HepG2 (cell line): ENCODE measurements around the gene RAB24. TPM values are rescaled to one million over a fixed set of nuclear protein-coding genes. Genes with fewer than 3 reads are reported as not detected.

ENCODE experiments used
- ETS1 ChIP-seq: sonication (generic); formaldehyde crosslinking; IDR thresholded peaks from 2 replicates; pipeline ENCODE4 v1.4.0; 2020; ENCODE audit warnings: missing genetic modification reagents
- ETV6 ChIP-seq: sonication (generic); formaldehyde crosslinking; conservative IDR thresholded peaks from 2 replicates; pipeline ENCODE4 v1.4.0; 2020; ENCODE audit warnings: missing genetic modification reagents
- IKZF1 ChIP-seq: fragments of 450-650 bp; IDR thresholded peaks from 2 replicates; pipeline ENCODE4 v1.7.1; 2016
- IRF9 ChIP-seq: sonication (generic); formaldehyde crosslinking; IDR thresholded peaks from 2 replicates; pipeline ENCODE4 v1.8.0; 2022; ENCODE audit warnings: missing genetic modification reagents, mild to moderate bottlenecking, borderline replicate concordance
- MAF1 ChIP-seq: sonication (generic); formaldehyde crosslinking; IDR thresholded peaks from 2 replicates; pipeline ENCODE4 v1.5.0; 2020; ENCODE audit warnings: missing genetic modification reagents, borderline replicate concordance
- PCBP2 ChIP-seq: fragments of 200-400 bp; formaldehyde crosslinking; optimal IDR thresholded peaks from 2 replicates; pipeline ENCODE3; 2018; ENCODE audit warnings: low read length, low read depth; ENCODE audit not compliant: poor library complexity, severe bottlenecking
- RAD51 ChIP-seq: fragments of 450-650 bp; IDR thresholded peaks from 2 replicates; pipeline ENCODE4 v1.6.1; 2016; ENCODE audit warnings: borderline replicate concordance
- SMARCC2 ChIP-seq: fragments of 450-650 bp; IDR thresholded peaks from 2 replicates; pipeline ENCODE4 v1.6.1; 2017; ENCODE audit warnings: antibody characterized with exemption, mild to moderate bottlenecking
- SOX13 ChIP-seq, 3 experiments: fragments of 450-650 bp in 1 of 3; sonication (generic) in 1 of 3; formaldehyde crosslinking in 1 of 3; IDR thresholded peaks in 2 of 3; conservative IDR thresholded peaks in 1 of 3; 2 replicates each; pipeline versions ENCODE4 v1.5.0 to v1.6.1; 2016 to 2020; ENCODE audit warnings: antibody characterized with exemption in 1 of 3, mild to moderate bottlenecking in 1 of 3, missing compliant biosample characterization in 1 of 3, missing genetic modification reagents in 1 of 3, moderate library complexity in 1 of 3
- SP5 ChIP-seq: IDR thresholded peaks from 2 replicates; pipeline ENCODE4 v1.6.1; 2016; ENCODE audit warnings: low read depth, borderline replicate concordance
- SRSF4 ChIP-seq: fragments of 200-400 bp; formaldehyde crosslinking; IDR thresholded peaks from one replicate; pipeline ENCODE4 v1.6.1; 2018; ENCODE audit warnings: mild to moderate bottlenecking, low read depth, low read length, moderate library complexity; ENCODE audit not compliant: poor library complexity, severe bottlenecking
- TAF1 ChIP-seq: sonication (generic); formaldehyde crosslinking; IDR thresholded peaks from 2 replicates; pipeline ENCODE4 v1.4.0; 2020; ENCODE audit warnings: missing genetic modification reagents
- ZBTB25 ChIP-seq: IDR thresholded peaks from 2 replicates; pipeline ENCODE4 v1.6.1; 2018; ENCODE audit warnings: missing genetic modification reagents
- ZNF34 ChIP-seq: sonication (generic); formaldehyde crosslinking; IDR thresholded peaks from 2 replicates; pipeline ENCODE4 v1.4.0; 2020; ENCODE audit warnings: mild to moderate bottlenecking, missing genetic modification reagents, borderline replicate concordance
- ZNF543 ChIP-seq: sonication (generic); formaldehyde crosslinking; IDR thresholded peaks from 2 replicates; pipeline ENCODE4 v1.4.0; 2020; ENCODE audit warnings: mild to moderate bottlenecking, missing genetic modification reagents
- ZNF614 ChIP-seq: IDR thresholded peaks from 2 replicates; pipeline ENCODE4 v1.6.1; 2018; ENCODE audit warnings: missing biosample characterization, missing genetic modification reagents, inconsistent platforms, borderline replicate concordance
- ZNF687 ChIP-seq: sonication (generic); formaldehyde crosslinking; IDR thresholded peaks from 2 replicates; pipeline ENCODE4 v1.5.1; 2020; ENCODE audit warnings: mild to moderate bottlenecking, missing genetic modification reagents, moderate library complexity
- ZNF740 ChIP-seq: sonication (generic); formaldehyde crosslinking; IDR thresholded peaks from 2 replicates; pipeline ENCODE4 v1.4.0; 2020; ENCODE audit warnings: missing genetic modification reagents
- polyA plus RNA-seq, 8 experiments: library from polyadenylated mRNA; depleted of rRNA in 3 of 8; stranded (reverse) in 7 of 8; unstranded in 1 of 8; fragments of >200 nt; fragmentation: Illumina TruSeq in 4 of 8; extraction: Trizol in 4 of 8; gene quantifications; 2 replicates each; pipeline versions ENCODE4 v1.2.1 to v1.2.3, GENCODE V29; 2011 to 2016; ENCODE audit warnings: low read depth in 4 of 8, missing spikeins in 1 of 8, mixed read lengths in 1 of 8; ENCODE audit not compliant: insufficient read depth in 1 of 8
- total RNA-seq, 5 experiments: library from RNA; depleted of rRNA; stranded (reverse); fragments of >200 nt; fragmentation: Illumina TruSeq; extraction: Trizol; gene quantifications; 2 replicates each; pipeline ENCODE4 v1.2.3, GENCODE V29; 2016; ENCODE audit warnings: low read depth in 1 of 5
- TF ChIP-seq, protein P1 (sequence below): sonication (generic); formaldehyde crosslinking; IDR thresholded peaks from 2 replicates; pipeline ENCODE4 v1.4.0; 2020; ENCODE audit warnings: mild to moderate bottlenecking, missing genetic modification reagents
- TF ChIP-seq, protein P2 (sequence below): sonication (generic); formaldehyde crosslinking; IDR thresholded peaks from 2 replicates; pipeline ENCODE4 v1.9.0; 2021; ENCODE audit warnings: missing genetic modification reagents, mild to moderate bottlenecking, borderline replicate concordance

RAB24 gene
- total and polyA plus RNA-seq, 2 of the 13 experiments (the other 11 are each of a cell fraction or from before 2014, with no cell fraction given), result 22.9 to 63.7 TPM

- TF ChIP-seq, protein P1, sequence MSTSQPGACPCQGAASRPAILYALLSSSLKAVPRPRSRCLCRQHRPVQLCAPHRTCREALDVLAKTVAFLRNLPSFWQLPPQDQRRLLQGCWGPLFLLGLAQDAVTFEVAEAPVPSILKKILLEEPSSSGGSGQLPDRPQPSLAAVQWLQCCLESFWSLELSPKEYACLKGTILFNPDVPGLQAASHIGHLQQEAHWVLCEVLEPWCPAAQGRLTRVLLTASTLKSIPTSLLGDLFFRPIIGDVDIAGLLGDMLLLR (CRISPR knock-in tag), result no peak
- TF ChIP-seq ZNF614, result no peak; the same call in 1 of the 2 replicates
- TF ChIP-seq SP5 (CRISPR knock-in tag), result no peak
- no peak for TF ChIP-seq RAD51
- TF ChIP-seq PCBP2, result no peak
- peak; percentile 80 for TF ChIP-seq SOX13 (IDR thresholded peaks at IDR 0.05)
- TF ChIP-seq SOX13 (CRISPR knock-in tag; conservative IDR thresholded peaks at IDR 0.05 in 1 of 2, IDR thresholded peaks at IDR 0.05 in 1 of 2), result peak in 1 of 2 experiments; percentile 96; a peak in 2 of 4 replicates
- TF ChIP-seq ETV6, result no peak
- no peak for TF ChIP-seq ZNF740
- TF ChIP-seq IRF9 (CRISPR knock-in tag), result no peak
- no peak for TF ChIP-seq ETS1
- no peak for TF ChIP-seq ZNF687 (CRISPR knock-in tag)
- no peak for TF ChIP-seq ZNF34 (CRISPR knock-in tag)
- 0 out of 2 replicates have a peak, but pooled peaks have one; percentile 38 for TF ChIP-seq ZNF543 (CRISPR knock-in tag)
- TF ChIP-seq SMARCC2, result no peak
- no peak for TF ChIP-seq TAF1 (CRISPR knock-in tag)
- no peak for TF ChIP-seq SRSF4
- TF ChIP-seq, protein P2, sequence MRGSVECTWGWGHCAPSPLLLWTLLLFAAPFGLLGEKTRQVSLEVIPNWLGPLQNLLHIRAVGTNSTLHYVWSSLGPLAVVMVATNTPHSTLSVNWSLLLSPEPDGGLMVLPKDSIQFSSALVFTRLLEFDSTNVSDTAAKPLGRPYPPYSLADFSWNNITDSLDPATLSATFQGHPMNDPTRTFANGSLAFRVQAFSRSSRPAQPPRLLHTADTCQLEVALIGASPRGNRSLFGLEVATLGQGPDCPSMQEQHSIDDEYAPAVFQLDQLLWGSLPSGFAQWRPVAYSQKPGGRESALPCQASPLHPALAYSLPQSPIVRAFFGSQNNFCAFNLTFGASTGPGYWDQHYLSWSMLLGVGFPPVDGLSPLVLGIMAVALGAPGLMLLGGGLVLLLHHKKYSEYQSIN, result no peak
- TF ChIP-seq ZBTB25 (CRISPR knock-in tag), result 0 out of 2 replicates have a peak, but pooled peaks have one; percentile 11
- TF ChIP-seq MAF1, result no peak
- TF ChIP-seq IKZF1, result no peak
Observed at GRCh38 chr5:177325868-177326381, 22.4 kb upstream of the RAB24 start (continued).
